NCI-H128 (cell line): ENCODE measurements around the gene CEBPG.

Source experiments
- DNase-seq: peaks from one replicate; lab custom pipeline; 2025; ENCODE audit not compliant: unreplicated experiment; lab: John Stamatoyannopoulos, UW

CEBPG gene

DNA sequence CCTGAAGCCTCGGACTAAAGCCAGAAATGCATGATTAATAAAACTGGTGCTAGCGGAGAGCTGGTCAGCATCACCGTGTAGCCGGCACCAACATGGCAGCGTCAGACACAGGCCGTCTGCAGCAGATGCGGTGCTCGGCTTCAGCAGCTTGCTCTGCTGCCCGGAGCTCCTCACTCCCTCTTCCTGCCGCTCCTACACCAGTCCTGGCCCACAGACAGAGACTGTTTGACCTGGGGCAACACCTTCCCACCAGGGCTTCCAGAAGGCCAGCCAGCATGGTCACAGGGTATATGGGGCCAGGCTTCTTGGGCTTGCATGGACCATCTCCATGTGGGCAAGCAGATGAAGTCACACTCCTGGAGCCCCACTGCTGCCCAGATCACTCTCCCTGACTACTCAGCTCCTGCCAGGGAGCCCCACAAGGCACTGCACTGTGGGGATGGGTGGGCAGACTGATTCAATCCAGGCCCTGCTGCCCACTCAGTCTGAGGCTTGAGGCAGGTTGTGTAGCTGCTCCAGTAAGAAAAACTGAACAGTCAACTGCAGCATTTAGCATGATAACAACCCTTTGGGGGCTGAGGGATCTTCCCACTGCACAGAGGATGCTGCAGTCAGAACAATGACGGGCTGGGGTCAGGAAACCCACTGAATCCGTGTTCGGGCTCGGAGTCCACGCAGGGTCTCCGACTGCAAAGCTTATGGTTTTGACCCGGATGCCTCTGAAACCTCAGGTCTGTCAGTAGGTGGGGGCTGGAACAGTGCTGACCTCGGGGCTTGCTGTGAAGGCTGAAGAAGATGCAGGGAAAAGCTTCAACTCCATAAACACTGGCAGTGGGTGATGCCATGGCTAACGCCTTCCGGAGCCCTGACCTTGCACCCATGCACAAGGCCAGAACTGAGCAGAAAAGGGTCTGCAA, 45.6 kb downstream of the CEBPG start:
- no peak for DNase-seq

- no peak for DNase-seq
Measured at GRCh38 chr19:33419788-33420130, 46.2 kb downstream of the CEBPG start.

DNA sequence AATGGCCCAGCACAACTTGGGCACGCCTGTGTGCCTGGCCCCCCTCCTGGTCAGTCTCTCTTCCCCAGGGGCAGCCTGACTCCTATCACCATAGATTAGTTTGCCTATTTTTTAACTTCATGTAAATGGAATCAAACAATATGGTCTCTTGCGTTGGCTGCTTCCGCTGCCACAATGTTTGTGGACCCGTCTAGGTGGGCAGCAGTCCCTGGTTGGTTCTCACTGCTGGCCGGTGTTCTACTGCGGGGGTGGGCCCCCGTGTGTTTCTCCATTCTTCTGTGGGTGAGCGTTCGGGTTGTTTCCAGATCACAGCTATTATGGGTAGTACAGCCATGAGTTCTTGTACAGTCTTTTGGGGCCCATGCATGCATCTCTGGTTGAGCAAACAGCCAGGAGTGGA, 47.3 kb downstream of the CEBPG start:
- no peak for DNase-seq

GRCh38 chr19:33421368-33421767, 47.9 kb downstream of the CEBPG start:
- DNase-seq: no peak

GRCh38 chr19:33422369-33423180, 49.1 kb downstream of the CEBPG start:
- DNase-seq: no peak

GRCh38 chr19:33424181-33424580, 50.7 kb downstream of the CEBPG start:
- no peak for DNase-seq

DNA sequence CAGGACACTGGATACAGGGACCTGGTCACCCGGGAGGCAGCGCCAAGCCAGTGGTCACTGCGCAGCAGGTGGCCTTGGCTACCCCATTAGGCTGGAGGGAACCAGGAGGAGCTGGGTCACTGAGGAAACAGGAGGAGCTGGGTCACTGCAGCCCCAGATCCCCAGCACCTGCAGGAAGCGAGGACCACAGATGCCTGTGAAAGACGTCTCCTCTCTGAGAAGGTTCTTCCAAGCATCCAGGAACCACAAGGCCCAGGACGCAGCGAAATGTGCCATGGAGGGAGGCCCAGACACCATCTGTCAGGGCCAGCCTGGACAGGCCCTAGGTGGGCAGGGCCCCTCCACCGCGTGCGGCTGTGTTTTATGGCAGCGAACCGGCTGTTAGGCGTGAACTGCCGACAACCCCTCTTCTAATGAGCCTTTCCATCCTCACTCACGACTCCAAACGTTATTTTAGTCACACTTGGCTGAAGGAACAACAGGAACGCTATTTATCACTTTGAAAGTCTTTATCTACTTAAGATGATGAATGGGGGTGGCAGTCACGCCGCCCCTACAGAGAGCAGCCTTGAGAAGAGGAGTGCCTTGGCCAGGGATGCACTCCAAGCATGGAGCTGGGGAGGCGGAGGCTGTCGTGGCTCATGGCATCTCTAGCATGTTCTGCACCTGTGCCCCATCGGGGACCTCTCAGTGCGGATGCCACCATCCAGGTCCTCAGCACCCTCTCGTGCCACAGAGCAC, 53.3 kb downstream of the CEBPG start:
- DNase-seq: no peak

DNA sequence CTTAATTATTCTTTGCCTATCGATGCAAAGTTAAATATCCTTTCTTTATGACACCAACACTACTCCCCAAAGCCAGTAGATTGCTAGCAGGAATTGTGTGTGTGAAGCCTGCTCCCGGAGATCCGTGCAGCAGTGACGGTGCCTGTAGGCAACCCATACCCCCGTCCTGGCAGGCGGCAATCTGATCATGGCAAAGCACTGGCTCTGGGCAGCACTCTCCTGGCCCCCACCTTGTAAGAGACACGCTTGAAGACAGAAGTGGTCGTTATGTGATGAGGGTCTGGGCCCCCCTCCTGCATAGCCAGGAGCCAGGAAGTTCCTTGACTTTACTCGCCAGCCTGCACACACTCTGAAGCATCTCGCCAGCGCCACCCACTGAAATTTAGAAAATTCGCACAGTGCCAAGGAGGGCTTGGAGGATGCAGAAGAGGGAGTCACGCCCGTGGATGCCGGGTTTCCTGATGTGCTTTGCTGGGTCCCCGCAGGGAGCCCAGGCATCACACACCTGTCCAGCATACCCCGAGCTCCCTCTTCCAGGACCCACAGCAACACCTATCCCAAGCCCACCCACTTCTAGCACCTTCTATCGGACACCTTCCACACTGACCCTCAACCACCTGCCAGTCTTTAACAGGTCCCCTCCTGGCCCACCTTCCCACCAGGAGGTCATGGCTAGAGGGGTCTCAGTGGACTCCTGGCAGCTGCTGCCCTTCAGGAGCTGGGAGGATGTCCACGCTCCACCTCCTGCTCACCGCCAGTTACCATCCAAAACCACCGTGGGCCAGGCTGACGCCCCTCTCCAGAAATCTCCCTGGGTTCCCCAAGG, 54.5 kb downstream of the CEBPG start:
- no peak for DNase-seq

- no peak for DNase-seq
Measured at GRCh38 chr19:33428627-33429125, 55.2 kb downstream of the CEBPG start.

DNA sequence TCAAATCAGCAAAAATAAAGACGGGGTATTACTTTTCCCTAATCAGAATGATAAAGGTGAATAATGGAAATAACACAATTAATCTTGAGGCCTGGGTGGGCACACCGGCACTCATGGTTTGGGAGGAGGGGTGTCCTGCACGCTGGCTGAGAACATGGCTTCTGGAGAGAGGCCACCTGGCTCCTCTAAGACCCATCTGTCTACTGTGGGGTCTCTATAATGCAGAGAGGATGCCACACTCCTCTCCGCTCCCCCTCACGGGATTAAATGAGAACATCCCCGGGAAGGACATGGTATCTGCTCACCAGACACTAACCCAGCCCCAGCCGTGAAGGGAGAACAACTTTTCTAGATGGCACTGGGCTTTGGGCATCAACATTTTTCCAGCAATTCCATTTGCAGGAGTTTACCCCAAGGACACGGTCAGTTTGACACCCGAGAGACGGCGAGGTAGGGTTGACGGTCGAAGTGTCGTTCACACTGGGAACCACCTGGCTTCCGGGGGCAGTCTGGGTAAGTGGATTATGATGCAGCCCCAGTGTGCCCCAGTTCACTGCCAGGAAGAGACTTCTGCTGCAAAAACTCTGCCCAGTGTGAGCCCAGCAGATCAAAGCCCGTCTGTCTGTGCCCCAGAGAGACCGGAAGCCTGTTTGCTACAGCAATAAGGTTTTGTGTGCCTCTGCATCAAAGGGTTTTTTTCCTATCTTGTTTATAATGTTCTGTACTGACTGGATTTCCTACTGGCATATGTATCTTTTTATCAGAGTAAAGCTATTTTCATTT, 56.6 kb downstream of the CEBPG start:
- no peak for DNase-seq

DNA sequence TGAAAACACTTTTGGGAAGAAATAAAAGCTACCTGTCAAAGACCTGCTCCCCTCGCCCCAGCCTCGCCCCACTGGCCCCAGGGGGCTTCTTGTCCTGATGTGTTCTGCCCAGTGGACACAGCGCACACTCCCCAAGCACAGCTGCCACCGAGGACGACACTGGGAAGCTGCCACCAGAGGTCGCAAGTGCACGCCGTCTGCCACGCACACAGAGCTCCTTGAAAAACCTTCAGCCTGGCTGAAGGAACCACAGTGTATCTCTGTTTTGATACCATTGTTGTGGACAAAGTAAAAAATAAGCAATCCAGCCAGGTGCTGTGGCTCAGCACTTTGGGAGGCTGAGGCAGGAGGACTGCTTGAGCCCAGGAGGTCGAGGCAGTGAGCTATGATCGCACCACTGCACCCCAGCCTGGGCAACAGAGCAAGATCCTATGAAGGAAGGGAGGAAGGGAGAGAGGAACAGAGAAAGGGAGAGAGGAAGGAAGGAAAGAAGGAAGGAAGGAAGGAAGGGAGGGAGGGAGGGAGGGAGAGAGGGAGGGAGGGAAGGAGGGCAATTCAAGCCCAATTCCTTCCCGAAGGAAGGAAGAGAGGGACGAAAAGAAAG, 57.3 kb downstream of the CEBPG start:
- DNase-seq: peak; percentile 6

DNA sequence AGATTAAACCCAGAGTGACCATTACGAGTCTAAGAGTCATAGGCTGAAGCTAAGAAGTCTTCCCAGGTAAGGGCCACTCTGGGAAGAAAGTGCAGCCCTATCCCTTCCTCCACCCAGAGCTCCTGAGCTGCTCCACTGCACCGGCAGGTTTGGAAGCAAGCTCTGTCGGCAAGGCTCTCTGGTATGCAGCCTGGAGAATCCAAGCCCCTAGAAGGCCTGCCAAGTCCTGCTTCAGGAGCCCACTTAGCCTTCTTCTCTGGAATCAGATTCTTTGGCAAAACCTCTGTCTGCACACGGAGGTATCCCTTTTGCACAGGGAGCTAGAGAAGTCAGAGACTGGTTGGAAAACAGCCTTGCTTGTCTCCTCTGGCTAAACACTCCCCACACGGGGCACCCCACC, 58.5 kb downstream of the CEBPG start:
- no peak for DNase-seq
